Panc1 (cell line): ENCODE measurements around the gene ST3GAL4. TPM values are rescaled to one million over a fixed set of nuclear protein-coding genes. Genes with fewer than 3 reads are reported as not detected.

Experiments
- ATAC-seq: fragments of 200-7000 bp; cut with Tn5 transposase; 2 replicates; pipeline ENCODE4 v1.9.1; 2020; ENCODE audit warnings: mild to moderate bottlenecking, moderate library complexity
- BruUV-seq: library from RNA; stranded (reverse); fragments of 400-500 nt; replicated peaks from 2 replicates; lab custom pipeline; 2021; lab: Mats Ljungman, UMichigan
- CTCF ChIA-PET: fragments of 300-600 bp; sonication (Branson Sonifier 250); formaldehyde crosslinking; loops from one replicate; lab custom pipeline; 2022; ENCODE audit warnings: antibody characterized with exemption; lab: Charles Lee
- POLR2A ChIA-PET: fragments of 300-600 bp; sonication (Branson Sonifier 250); formaldehyde crosslinking; loops from one replicate; lab custom pipeline; 2022; ENCODE audit warnings: antibody characterized with exemption; lab: Charles Lee
- DNase-seq: peaks from one replicate; pipeline ENCODE4 v3.0.0-alpha.2; 2010; ENCODE audit warnings: low read depth, low spot score
- H3K27ac ChIP-seq: 2 replicates; pipeline ENCODE4 v1.5.1; 2011; ENCODE audit warnings: mild to moderate bottlenecking, low read length, inconsistent platforms
- H3K27me3 ChIP-seq: fragments of 200-500 bp; sonication (Bioruptor generic); 2 replicates; pipeline ENCODE4 v1.6.0; 2014; ENCODE audit warnings: low read length, inconsistent platforms; ENCODE audit not compliant: control insufficient read depth, insufficient read depth
- H3K36me3 ChIP-seq: fragments of 200-500 bp; sonication (Bioruptor generic); 2 replicates; pipeline ENCODE4 v1.5.1; 2014; ENCODE audit warnings: inconsistent platforms, mild to moderate bottlenecking, low read length, moderate library complexity; ENCODE audit not compliant: control insufficient read depth, insufficient read depth
- H3K4me1 ChIP-seq: 2 replicates; pipeline ENCODE4 v1.5.1; 2011; ENCODE audit warnings: inconsistent platforms, mild to moderate bottlenecking, low read length, moderate library complexity; ENCODE audit not compliant: control insufficient read depth, insufficient read depth
- H3K4me3 ChIP-seq, 2 experiments: 2 replicates each; pipeline ENCODE4 v1.5.1; 2011 to 2012; ENCODE audit warnings: low read depth in 2 of 2, low read length in 2 of 2, mild to moderate bottlenecking in 2 of 2, inconsistent platforms in 1 of 2, moderate library complexity in 1 of 2
- H3K9me3 ChIP-seq: fragments of 200-500 bp; sonication (Bioruptor generic); 2 replicates; pipeline ENCODE4 v1.5.1; 2014; ENCODE audit warnings: low read depth, mild to moderate bottlenecking, inconsistent platforms, low read length, moderate library complexity; ENCODE audit not compliant: control insufficient read depth, insufficient read depth
- POLR2AphosphoS5 ChIP-seq: IDR thresholded peaks from 2 replicates; pipeline ENCODE4 v1.6.1; 2012; ENCODE audit warnings: mild to moderate bottlenecking, low read depth, low read length, moderate library complexity
- SIN3A ChIP-seq: IDR thresholded peaks from 2 replicates; pipeline ENCODE4 v1.6.1; 2012; ENCODE audit warnings: low read depth, mild to moderate bottlenecking, low read length, moderate library complexity, borderline replicate concordance; ENCODE audit not compliant: insufficient read depth
- TCF7L2 ChIP-seq: IDR thresholded peaks from 2 replicates; pipeline ENCODE4 v1.6.1; 2011; ENCODE audit warnings: mild to moderate bottlenecking, low read depth, low read length, inconsistent platforms
- in situ Hi-C: cut with HindIII; loops from 2 replicates; pipeline ENCODE4 v1.10.0; 2016; ENCODE audit warnings: low sequenced_read_pairs, low pct_unique_long_range_greater_than_20kb
- intact Hi-C: fragments of 100-400 bp; cut with micrococcal nuclease; formaldehyde crosslinking; loops from one replicate; pipeline ENCODE4 v1.10.0; 2022; ENCODE audit not compliant: unreplicated experiment
- total RNA-seq: library from RNA; stranded (reverse); gene quantifications from one replicate; pipeline ENCODE4 v1.2.1, GENCODE V29; 2021; ENCODE audit not compliant: unreplicated experiment
- TF ChIP-seq, protein P1 (sequence below), 2 experiments: IDR thresholded peaks; 2 replicates each; pipeline ENCODE4 v1.6.1; 2011 to 2012; ENCODE audit warnings: low read depth in 2 of 2, control low read depth in 1 of 2, low read length in 1 of 2, mild to moderate bottlenecking in 1 of 2, moderate library complexity in 1 of 2; ENCODE audit not compliant: insufficient read depth in 1 of 2
- TF ChIP-seq, protein P2 (sequence below): fragments of 450-650 bp; IDR thresholded peaks from 2 replicates; pipeline ENCODE4 v1.5.1; 2017; ENCODE audit warnings: mild to moderate bottlenecking

The ST3GAL4 gene
- total RNA-seq, 1 experiment from 2014 or later: 56.6 TPM

DNA sequence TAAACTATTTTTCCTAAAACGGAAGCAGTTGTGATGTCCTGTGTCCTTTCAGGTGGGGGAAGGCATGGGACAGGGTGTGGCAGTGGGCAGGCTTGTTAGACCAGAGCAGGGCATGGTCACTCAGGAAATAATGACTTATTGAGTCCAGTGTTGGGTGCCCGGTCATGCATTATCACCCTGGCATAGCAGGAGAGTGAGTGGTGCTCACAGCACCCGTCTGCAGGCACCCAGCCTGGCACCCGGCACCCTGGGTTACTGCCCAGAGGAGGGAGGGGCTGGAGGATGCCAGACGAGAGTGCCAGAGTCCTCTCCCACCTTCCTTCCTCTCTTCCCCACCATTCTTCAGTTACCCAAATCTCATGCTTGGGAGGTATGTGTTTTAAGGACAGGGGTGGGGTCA is 59.1 kb downstream of the ST3GAL4 start:
- ATAC-seq: no peak
- H3K9me3 ChIP-seq: no peaks in the 10 kb centered on the region
- POLR2A ChIA-PET: no interaction called here
- H3K36me3 ChIP-seq: peaks cover 3% of the 10 kb centered on the region; the same call in 1 of the 2 replicates
- in situ Hi-C loops: no loop called here
- TF ChIP-seq, protein P1, sequence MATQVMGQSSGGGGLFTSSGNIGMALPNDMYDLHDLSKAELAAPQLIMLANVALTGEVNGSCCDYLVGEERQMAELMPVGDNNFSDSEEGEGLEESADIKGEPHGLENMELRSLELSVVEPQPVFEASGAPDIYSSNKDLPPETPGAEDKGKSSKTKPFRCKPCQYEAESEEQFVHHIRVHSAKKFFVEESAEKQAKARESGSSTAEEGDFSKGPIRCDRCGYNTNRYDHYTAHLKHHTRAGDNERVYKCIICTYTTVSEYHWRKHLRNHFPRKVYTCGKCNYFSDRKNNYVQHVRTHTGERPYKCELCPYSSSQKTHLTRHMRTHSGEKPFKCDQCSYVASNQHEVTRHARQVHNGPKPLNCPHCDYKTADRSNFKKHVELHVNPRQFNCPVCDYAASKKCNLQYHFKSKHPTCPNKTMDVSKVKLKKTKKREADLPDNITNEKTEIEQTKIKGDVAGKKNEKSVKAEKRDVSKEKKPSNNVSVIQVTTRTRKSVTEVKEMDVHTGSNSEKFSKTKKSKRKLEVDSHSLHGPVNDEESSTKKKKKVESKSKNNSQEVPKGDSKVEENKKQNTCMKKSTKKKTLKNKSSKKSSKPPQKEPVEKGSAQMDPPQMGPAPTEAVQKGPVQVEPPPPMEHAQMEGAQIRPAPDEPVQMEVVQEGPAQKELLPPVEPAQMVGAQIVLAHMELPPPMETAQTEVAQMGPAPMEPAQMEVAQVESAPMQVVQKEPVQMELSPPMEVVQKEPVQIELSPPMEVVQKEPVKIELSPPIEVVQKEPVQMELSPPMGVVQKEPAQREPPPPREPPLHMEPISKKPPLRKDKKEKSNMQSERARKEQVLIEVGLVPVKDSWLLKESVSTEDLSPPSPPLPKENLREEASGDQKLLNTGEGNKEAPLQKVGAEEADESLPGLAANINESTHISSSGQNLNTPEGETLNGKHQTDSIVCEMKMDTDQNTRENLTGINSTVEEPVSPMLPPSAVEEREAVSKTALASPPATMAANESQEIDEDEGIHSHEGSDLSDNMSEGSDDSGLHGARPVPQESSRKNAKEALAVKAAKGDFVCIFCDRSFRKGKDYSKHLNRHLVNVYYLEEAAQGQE (IDR thresholded peaks at IDR 0.05; ENCODE audit: insufficient read depth in 1 of 2, low read depth in 2 of 2, low read length in 1 of 2): no peak
- TF ChIP-seq POLR2AphosphoS5 (no peak), SIN3A (no peak), TCF7L2 (no peak)
- TF ChIP-seq, protein P2, sequence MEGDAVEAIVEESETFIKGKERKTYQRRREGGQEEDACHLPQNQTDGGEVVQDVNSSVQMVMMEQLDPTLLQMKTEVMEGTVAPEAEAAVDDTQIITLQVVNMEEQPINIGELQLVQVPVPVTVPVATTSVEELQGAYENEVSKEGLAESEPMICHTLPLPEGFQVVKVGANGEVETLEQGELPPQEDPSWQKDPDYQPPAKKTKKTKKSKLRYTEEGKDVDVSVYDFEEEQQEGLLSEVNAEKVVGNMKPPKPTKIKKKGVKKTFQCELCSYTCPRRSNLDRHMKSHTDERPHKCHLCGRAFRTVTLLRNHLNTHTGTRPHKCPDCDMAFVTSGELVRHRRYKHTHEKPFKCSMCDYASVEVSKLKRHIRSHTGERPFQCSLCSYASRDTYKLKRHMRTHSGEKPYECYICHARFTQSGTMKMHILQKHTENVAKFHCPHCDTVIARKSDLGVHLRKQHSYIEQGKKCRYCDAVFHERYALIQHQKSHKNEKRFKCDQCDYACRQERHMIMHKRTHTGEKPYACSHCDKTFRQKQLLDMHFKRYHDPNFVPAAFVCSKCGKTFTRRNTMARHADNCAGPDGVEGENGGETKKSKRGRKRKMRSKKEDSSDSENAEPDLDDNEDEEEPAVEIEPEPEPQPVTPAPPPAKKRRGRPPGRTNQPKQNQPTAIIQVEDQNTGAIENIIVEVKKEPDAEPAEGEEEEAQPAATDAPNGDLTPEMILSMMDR: no peak
- DNase-seq: no peak
- CTCF ChIA-PET: no interaction called here
- no peaks in the 10 kb centered on the region for H3K4me1 ChIP-seq
- no TSS peak for BruUV-seq
- no peaks in the 10 kb centered on the region for H3K27me3 ChIP-seq
- intact Hi-C loops: no loop called here
- H3K27ac ChIP-seq: no peak overlapping the region
- no peak overlapping the region for H3K4me3 ChIP-seq

DNA sequence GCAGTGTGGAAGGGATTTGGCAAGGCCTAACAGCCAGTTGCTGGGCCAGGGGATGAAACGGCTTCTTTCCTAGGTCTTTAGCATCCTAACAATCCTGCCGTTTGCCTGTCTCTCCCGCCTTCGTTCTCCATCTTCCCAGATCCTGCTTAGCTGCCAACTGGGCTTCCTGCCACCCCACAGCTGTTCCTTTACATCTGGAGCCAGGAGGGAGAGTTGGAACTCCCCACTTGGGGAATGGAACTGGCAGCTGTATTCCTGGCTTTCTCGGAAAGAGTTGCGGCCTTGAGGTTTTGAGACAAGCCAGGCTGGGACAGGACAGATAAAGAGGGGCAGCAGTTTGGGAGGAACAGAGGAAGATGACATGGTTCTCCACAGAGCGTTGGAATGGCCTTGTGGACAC is 59.6 kb downstream of the ST3GAL4 start:
- Histone ChIP-seq H3K27me3 (no peaks in the 10 kb centered on the region), H3K9me3 (no peaks in the 10 kb centered on the region), H3K4me1 (no peaks in the 10 kb centered on the region), H3K27ac (no peak overlapping the region), H3K4me3 (no peak overlapping the region), H3K36me3 (peaks cover 3% of the 10 kb centered on the region; the same call in 1 of the 2 replicates)
- intact Hi-C loops (no loop called here), in situ Hi-C loops (no loop called here)
- ChIA-PET CTCF (no interaction called here), POLR2A (no interaction called here)
- no TSS peak for BruUV-seq
- no peak for ATAC-seq
- DNase-seq: no peak
- no peak for TF ChIP-seq TCF7L2
- TF ChIP-seq, protein P2: no peak
- TF ChIP-seq, protein P1 (IDR thresholded peaks at IDR 0.05; ENCODE audit: insufficient read depth in 1 of 2, low read depth in 2 of 2, low read length in 1 of 2): no peak
- no peak for TF ChIP-seq SIN3A
- no peak for TF ChIP-seq POLR2AphosphoS5
